GM10266 (cell line): ENCODE results near the gene PKIB.

Source experiments
- DNase-seq: peaks from one replicate; pipeline ENCODE4 v3.0.0; 2012; ENCODE audit errors: extremely low spot score
- TF ChIP-seq, protein P1 (sequence below): IDR thresholded peaks from 2 replicates; pipeline ENCODE4 v1.5.1; 2012; ENCODE audit warnings: mild to moderate bottlenecking, low read depth; ENCODE audit not compliant: control insufficient read depth, insufficient read depth; ENCODE audit errors: missing control alignments

PKIB gene

GRCh38 chr6:122650403-122650802 is 40.2 kb downstream of the PKIB start:
- no peak for DNase-seq
- TF ChIP-seq, protein P1, sequence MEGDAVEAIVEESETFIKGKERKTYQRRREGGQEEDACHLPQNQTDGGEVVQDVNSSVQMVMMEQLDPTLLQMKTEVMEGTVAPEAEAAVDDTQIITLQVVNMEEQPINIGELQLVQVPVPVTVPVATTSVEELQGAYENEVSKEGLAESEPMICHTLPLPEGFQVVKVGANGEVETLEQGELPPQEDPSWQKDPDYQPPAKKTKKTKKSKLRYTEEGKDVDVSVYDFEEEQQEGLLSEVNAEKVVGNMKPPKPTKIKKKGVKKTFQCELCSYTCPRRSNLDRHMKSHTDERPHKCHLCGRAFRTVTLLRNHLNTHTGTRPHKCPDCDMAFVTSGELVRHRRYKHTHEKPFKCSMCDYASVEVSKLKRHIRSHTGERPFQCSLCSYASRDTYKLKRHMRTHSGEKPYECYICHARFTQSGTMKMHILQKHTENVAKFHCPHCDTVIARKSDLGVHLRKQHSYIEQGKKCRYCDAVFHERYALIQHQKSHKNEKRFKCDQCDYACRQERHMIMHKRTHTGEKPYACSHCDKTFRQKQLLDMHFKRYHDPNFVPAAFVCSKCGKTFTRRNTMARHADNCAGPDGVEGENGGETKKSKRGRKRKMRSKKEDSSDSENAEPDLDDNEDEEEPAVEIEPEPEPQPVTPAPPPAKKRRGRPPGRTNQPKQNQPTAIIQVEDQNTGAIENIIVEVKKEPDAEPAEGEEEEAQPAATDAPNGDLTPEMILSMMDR = no peak

DNA sequence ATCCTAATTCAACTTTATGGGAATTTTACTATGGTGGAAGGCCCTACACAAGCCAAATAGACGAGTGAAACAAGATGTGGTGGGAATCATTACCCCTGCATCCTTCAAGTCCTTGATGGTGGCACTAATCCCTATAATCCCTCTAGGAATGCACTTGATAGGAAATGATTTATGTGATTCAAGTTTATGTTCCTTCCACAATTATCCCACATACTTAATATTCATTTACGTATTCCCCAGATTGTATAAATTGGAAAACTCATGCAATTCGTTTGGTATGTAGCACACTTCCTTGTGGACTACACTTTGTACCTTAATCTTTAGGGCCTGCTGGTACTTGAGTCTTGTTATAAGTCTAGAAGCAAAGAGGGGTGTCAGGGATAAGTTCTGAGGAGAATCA is 40.8 kb downstream of the PKIB start:
- no peak for DNase-seq
- TF ChIP-seq, protein P1 = no peak

GRCh38 chr6:122651604-122652003 is 41.4 kb downstream of the PKIB start:
- TF ChIP-seq, protein P1 = no peak
- DNase-seq = no peak

DNA sequence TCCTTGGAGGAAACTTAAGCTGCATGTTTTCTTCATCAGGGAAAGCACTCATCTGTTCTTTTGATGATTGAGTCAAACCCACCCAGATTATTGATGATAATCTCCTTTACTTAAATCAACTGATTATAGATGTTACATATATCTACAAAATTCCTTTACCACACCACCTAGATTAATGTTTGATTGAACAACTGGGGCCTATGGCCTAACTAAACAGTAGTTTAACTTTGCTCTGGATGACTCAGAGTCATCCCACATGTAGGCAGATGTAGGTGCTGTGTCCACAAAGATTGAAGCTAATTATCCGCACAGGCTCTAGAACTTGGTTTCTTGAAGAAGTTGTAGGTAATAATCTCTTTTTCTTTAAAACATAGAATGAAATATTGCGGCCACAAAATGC is 42.2 kb downstream of the PKIB start:
- TF ChIP-seq, protein P1 = no peak
- no peak for DNase-seq

- TF ChIP-seq, protein P1 = no peak
- no peak for DNase-seq
Observed at GRCh38 chr6:122653094-122653493, 42.9 kb downstream of the PKIB start.

DNA sequence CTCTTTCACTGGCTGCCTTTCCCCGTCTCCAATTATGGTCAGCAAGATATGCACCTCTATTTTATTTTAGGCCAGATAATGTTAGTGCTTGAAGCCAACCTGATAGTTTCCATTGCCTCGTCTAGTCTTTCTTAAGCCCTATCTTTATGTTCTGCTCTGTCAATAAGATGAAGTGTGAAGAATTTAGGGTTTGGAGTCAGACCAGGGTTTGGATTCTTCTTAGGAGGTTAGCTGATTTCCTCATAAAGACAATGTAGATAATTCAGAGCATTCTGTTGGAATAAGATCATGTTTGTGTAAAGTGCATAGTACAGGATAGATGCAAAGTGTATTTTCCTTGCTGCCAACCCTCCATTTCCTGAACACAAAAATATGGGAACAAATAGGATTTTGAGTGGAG is 43.8 kb downstream of the PKIB start:
- TF ChIP-seq, protein P1 = no peak
- no peak for DNase-seq

DNA sequence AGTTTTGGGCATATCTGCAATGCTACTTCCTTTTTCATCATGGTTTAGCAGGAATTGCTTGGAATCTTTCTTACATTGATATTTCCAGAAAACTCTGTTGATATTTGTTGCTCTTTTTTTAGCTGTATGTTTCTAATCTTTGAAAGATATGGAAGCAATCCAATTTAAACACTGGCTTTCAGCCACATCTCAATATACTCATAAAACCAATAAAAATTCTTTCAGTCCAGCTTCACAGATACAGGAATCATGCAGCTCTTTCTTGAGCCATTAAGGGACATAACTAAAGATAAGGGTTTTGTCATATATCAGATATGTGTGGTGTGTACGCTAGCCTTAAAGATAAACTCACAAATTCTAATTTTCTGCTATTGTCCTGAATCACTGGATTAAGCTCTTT is 47.4 kb downstream of the PKIB start:
- TF ChIP-seq, protein P1 = no peak
- no peak for DNase-seq

- DNase-seq = no peak
- TF ChIP-seq, protein P1 = no peak
Observed at GRCh38 chr6:122660296-122660695, 50.1 kb downstream of the PKIB start.
